ENCODE measurements around the gene UTP15.

Gene UTP15

DNA sequence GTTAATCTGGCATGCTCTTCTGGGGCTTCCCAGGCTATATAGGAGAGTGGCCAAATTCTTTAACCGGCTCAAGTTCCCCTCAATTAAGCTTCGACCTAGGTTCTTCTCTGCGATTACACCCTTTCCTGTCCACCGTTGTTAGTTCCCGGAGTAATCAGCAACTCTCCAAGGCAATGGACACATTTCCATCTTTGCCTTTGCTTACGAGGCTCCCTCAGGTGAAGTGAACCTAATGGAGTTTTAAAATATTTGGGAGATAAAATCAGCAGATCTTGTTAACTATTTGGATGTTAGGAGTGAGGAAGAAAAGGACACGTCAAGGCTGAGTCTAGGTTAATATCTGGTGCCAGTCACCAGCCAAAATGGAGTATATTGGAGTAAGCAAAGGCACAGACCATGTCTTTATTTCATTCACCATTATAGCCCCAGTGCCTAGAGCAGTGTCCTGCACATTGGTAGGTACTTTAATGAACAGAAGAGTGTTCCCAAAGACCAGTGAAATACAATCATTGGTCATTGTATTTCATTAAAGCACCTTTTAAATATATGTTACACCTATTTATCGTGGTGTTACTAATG, 515 bp downstream of the UTP15 start:
- peak; percentile 31 for DNase-seq

DNA sequence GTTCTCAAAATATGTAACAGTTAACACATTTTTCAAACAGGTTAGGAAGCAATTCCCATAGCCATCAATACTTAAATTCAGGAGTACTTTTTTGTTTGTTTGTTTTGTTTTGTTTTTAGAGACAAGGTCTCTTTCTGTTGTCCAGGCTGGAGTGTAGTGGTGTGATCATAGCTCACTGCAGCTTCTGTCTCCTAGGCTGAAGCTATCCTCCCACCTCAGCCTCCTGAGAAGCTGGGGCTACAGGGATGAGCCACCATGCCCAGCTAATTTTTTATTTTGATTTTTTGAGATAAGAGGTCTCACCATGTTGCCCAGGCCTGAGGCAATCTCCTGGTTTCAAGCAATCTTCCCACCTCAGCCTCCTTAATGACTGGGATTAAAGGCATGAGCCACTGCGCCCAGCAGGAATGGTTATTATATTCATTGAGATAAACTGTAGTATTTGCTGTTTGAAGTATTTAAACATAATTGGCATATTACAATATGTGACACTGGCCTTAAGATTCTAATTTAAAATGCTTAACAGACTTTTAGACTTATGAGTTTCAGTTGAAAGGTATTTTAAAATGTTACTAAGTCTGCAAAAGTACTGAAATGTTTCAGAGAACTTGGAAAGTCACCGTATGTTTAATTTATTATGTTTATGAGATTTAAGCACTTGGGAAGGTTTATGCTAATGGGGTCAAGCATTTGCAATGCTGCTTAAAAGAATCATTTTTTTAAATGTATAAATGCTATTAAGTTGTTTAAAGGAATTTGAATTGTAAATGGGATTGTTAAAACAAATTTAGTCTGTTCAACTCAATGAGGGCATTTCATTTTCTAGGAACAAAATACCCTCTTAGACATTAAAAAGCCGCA, 17.0 kb downstream of the UTP15 start:
- no peak for DNase-seq

DNA sequence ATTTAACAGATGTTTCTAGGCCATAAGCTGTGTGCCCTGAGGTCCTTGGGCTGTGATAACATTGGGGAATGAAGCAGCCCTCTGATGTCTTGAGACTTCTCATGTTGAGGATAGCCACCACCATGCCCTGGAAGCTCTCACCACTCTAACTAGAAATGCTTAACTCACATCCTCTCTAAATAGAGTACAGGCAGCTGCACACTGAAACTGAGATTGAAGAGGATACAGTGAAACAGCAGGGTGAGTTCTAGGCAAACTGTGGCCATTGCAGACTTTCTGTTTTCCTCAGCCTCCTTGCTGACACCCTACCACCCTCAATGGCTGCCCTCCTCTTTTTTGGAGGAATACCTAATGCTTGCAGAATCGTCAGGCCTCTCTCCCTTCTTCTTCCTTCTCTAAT, 22.4 kb downstream of the UTP15 start:
- no peak for DNase-seq

DNA sequence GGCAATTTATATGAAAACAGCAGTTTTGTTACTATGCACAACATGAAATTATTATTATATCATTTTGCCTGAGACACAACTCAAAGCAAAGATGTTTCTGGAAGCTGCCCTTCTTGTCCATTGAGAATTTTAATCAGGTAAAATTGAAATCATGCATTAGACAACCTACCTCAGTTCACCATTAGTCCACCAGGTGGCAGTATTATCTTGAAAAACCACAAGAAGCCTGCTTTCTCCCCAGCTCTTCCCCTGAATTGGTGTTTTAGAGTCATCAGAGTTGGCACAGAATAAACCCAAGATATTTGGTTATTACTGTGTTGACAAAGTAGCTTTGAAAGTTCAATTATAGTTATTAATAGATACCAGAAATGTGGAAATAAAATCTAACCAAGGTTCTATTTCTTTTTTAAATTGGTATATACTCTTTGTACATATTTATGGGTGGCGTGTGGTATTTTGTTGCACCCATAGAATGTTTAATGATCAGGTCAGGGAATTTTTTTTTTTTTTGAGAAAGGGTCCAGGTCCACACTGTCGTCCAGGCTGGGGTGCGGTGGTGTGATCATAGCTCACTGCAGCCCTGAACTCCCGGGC, 25.7 kb downstream of the UTP15 start:
- peak; percentile 89 for DNase-seq

DNA sequence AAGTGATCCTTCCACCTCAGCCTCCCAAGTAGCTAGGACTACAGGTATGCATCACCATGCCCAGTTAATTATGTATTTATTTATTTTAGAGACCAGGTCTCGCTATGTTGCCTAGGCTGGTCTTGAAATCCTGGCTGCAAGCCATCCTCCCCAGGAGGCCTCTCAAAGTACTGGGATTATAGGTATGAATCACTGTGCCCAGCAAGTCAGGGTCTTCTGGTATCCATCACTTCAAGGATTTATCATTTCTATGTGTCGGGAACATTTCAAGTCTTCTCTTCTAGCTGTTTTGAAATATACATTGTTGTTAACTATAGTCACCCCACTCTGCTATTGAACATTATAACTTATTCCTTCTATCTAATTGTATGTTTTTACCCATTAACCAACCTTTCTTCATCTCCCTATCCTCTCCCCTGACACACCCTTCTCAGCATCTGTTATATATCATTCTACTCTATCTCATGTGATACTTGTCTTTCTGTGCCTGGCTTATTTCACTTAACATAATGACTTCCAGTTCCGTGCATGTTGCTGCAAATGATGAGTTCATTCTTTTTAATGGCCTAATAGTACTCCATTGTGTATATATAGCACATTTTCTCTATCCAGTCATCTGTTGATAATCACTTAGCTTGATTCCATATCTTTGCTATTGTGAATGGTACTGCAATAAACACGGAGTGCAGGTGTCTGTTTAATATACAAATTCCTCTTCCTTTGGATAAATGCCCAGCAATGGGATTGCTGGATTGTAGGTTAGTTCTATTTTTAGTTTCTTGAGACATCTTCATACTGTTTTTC, 26.4 kb downstream of the UTP15 start:
- no peak for DNase-seq

DNA sequence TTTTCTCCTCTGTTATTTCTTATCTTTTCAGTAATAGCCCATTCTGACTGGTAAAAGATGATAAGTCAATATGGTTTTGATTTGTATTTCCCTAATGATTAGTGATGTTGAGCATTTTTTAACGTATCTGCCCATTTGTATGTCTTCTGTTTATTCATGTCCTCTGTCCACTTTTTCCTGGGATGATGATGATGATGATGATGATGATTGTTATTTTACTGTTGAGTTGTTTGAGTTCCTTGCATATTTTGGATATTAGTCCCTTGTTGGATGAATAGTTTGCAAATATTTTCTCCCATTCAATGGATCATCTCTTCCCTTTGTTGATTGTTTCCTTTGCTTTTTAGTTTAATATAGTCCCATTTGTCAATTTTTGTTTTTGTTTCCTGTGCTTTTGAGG, 27.0 kb downstream of the UTP15 start:
- no peak for DNase-seq

DNA sequence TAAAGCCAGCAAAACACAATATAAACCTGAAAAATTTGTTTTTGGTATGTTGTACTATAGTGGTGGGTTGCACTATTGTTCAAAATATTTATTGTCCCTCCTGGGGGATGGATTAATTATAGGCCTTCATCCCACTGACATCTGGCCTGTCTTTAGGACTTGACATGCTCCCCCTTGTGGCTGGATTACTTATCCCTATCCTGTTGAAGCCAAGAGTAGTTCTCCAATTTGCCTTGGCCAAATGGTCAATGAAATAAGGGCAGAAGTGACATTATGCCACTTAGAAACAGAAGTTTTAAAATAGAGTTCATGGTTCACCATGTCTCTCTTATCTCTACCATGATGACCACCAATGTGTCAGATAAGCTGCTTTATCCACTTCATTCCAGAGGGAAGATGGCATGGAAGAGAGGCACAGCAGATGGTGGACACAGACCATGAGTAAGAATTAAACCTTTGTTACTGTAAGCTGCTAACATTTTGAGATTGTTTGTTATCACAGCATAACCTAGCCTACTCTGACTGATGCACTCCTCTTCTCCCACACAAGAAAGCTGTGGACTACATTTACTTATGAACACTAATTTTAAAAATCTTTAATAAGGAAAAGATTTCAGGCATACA, 31.3 kb downstream of the UTP15 start:
- DNase-seq = peak; percentile 76

DNA sequence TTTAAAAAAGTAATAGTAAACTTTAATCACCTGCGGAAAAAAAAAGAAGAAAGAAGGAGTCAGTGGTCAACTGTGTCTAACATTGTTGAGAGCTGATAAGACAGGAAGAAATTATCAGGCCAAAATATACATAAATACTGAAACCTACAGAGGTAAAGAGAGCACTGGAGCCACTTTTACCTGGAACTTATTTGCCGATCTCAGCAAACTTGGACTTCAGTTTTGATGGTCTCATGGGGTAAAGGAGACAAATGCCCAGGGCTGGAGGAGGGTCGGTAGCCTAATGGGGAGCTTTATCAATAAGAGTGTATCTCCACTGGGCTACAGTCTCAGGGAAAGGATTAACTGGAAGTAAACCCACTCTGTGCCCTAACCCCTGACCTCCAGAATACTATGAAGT, 33.8 kb downstream of the UTP15 start:
- DNase-seq = no peak

DNA sequence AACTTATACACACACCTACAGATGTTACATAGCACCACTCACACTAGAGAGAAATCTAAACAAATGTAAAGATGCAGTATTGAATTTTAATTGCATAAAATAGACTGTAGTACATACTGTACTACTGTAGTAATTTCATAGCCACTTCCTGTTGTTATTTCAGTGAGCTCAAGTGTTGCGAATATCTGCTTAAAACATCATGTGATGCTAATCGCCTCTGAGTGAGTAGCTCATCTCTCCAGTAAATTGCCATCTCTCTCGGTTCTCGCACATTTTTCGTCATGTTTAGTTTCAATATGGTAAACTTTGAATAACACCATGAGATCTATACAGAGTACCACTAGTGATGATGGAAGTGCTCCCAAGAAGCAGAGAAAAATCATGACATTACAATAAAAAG, 38.5 kb downstream of the UTP15 start:
- DNase-seq = no peak

DNA sequence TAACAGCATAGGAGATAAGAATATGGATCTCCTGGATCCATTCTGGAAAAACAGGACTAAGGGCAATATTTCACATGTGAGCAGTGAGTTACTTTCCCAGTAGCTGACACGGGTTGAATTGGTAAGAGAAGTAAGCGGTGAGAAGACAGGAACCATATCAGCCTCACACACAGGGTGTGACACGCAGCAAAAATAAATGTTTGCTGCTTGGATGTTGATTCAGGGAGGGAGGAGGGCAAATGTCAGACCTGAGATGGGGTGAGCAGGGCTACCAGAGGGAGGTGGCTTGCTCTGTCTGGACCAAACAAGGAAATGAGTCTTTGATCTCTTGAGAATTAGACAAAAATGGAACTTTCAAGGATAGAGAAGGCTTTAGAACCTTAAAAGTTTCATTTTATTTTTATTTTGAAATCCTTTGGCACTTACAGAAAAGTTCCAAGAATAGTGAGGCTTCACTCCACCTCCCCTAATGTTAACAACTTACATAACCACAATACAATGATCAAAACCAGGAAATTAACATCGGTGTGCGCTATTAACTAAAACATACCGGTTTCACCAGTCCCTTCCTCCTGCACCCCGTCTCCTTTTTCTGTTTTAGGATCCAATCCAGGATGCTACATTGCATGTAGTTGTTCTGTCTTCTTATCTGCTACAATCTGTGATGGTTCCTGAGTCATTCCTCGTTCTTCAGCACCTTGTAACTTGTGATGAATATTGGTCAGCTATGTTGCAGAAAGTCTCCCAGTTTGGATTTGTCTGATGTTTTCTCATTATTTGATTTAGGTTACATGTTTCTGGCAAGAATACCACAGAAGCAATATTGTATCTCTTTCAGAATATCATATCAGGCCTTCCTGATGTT, 39.9 kb downstream of the UTP15 start:
- no peak for DNase-seq

DNA sequence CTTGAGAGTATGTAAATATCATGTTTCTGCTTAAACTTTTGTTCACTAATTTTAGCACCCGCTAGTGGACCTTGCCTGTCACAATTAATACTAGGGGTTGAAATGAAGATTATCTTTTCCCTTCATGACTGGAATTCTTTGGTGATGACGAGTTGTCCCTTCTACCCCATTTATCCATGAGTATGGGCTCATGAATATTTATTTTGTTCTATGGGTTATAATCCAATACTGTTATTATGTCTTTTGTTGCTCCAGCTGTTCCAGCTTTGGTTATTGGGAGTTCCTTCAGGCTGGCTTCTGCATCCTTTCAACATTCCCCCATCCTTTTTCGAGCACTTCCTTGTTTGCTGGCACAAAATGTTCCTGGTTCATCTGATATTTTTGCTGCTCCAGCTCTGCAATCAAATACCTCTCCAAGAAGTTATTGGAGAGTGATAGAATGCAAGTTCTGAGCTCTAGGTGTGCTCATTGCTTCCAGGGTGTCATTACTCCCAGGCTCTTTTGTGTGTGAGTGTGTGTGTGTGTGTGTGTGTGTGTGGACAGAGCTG, 40.7 kb downstream of the UTP15 start:
- DNase-seq = no peak

DNA sequence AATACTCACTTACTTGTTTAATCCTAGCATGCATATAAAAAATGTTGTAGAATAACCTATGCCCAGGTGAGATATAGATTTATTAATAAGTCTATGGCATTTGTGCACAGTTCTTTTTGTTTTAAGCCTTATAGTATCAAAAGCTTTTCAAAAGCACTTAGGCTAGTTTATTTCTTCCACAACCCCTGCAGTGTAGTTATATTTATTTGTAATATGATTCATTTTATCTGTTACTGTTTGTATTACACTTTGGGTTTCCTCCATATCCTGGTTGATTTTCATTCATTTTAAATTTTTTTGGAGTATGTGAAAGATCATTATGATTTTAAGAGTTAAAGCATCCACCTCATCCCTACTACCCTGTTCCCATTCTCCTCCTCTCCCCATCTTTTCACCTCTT, 41.7 kb downstream of the UTP15 start:
- no peak for DNase-seq

DNA sequence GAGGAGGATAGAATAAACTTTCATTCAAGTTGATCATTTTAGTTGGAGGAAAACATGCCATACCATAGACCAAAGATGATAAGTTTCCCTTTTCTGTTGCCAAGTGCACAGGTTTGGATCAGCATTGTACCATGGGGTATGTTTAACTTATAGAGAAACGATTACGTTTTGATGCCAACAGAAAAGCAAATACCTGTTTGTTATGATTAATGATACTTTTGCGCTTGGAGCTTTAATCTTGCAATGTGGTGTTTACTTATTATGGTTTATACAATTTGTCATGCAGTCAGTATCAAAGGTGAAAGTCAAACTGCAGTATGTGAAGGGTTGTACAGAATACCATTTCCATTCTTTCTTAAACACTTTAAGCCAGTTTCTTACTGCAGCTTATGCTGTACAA, 47.3 kb downstream of the UTP15 start:
- no peak for DNase-seq

DNA sequence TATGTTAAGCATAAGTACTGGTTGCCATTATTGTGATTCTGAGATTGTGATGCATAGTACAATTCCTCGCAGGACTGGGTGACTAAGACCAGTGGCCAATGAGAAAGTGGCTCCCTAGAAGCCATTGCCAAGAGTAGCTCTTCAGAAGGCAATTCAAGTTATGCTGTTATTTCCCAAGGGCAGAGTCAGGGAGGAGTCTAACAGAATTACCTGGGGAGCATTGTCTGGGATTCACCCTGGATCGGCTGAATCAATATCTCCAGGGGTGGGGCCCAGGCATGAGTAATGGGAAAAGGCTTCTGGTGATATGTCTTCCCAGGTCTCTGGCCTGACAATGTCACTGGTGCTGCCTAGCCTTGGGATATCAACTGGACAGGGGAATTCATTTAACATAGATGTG, 49.5 kb downstream of the UTP15 start:
- no peak for DNase-seq

DNA sequence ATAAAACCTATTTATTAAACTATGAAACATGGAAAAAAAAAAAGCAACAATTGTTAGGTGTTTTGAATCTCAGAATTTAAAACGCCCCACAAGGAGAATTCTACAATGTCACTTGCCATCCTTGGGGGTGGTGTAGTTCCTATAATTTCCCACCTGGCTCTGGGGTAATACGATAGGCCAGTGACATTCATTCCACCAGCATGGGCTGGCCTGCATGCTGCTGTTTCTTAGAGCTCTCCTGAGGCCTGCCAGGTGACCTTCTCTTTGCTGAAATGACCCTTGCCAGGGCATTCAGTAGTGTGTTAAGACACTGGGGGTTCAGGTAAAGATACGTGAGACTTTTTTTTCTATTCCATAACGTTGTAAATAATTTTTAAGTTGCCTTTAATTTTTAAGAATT, 50.4 kb downstream of the UTP15 start:
- no peak for DNase-seq

DNA sequence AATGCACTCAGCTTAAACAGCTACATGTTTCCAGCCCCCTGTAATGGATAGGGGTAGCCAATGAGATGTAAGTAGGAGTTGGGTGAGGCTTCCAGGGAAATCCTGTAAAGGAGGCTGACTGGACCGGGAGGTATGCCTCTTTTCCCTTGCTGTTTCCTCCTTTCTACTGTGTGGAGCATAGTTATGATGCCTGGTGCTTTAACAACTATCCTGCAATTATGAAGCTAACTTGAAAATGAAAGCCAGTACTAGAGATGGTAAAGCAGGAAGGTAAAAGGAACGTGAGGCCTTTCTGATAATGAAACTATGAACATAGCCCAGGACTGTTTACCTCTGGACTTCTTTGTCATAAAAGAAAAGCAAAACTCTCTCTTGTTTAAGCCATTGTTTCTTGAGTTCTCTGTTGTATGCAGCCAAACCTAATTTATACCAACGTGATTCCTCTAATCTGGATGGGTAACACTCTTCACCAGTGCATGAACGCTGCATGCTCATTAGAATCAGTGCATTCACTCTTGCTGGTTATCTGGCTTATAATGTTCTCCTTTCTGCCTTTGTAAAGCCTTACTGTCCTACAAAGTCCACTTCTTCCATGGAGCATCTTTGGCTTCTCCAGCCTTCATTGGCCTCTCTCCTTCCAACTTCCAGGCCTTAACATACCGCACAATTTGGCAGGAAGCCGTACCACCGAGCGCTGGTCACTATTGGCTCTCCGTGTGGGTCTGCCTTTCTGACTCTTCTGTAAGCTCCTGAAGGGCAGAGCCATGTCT, 52.2 kb downstream of the UTP15 start:
- no peak for DNase-seq

DNA sequence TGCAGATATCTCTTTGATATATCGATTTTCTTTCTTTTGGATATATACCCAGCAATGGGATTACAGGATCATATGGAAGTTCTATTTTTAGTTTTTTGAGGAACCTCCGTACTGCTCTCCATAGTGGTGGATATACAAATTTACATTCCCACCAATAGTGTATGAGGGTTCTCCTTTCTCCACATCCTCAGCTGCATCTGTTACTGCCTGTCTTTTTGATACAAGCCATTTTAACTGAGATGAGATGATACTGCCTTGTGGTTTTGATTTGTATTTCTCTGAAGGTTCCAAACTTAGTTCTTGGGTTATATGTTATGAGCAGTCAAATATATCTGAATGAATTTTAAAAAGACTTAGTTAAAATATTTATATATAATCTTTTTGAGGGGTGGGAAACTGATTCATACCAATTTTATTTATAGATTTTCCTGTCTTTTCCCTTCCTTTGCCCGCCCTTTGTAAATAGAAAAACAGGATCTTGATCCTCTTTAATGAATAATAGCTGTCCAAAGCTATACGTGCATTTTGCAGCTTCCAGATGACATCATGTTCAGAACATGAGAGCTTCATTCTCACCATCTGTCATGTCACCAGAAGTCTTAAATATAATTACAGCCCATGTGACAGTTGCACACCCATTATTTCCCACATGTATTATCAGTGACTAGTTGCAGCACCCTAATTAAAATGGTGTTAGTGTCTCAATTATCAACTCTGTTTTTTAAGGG, 54.2 kb downstream of the UTP15 start:
- DNase-seq = no peak

DNA sequence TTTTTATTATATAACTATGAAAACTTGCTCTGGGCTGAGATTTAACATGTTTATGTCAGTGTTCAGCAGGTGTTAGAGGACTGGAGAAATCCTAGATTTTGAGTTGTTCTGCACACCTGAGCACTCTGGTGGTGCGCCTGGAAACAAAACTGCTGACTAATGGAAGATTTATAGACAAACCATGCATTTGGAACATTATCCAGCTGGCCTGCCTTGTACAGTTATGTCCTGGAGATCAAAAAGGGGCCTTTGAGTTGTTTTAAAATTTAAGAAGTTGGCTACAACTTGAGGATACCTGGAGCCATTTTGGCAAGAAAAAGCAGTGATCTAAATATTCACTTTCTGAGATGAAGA, 54.8 kb downstream of the UTP15 start:
- no peak for DNase-seq

DNA sequence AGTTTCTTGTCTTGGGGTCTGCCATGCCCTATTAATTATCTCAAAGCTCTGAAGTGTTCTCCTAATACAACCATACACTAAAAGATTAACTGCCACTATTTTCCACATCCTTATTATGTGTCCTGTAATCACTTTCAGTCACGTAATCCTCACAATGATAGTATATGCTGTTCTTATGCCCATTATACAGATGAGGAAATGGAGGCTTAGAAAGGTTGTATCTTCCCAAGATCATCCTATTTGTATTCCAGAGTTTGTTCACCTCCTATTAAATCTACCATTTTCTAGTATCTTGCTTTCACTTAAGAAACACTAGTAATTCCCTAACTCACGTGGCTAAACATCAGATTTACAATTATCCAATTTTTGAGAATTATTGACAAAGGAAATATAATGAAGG, 57.5 kb downstream of the UTP15 start:
- no peak for DNase-seq

DNA sequence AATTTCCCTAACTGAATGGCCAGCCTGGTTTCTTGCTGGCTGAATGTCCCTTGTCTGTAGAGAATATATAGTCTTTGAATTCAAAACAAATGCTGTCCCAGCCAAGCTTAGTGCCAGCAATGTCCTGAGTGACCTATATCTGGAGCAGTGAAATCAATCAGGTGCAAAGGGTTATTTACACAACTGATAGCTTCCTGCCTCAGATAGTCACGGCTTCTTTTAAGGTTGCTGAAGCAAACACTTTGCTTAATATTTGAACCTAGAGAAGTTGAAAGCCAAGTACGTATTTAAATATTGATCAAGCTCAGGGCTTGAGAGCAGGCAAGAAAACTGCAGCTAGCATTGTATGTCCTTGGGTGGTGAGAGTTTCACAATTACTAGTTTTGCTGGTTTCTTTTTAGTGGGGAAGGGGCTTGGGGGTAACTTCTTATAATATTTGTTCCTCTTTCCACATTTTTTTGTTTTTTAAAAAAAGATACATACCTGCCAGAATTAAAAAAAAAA, 58.4 kb downstream of the UTP15 start:
- DNase-seq = no peak
